ENCODE results near the gene UBALD2. TPM values are rescaled to one million over a fixed set of nuclear protein-coding genes. Genes with fewer than 3 reads are reported as not detected.
A peak's percentile ranks its signal among the peaks of the same experiment; 100 is the strongest.
"Not testable (repeated sequence)": the region's sequence is repeated elsewhere in the genome, so short reads cannot be mapped to it uniquely, and the experiment has no call there.

Gene UBALD2
- total RNA-seq, 1 donor from 2014 or later = 26.0 TPM

DNA sequence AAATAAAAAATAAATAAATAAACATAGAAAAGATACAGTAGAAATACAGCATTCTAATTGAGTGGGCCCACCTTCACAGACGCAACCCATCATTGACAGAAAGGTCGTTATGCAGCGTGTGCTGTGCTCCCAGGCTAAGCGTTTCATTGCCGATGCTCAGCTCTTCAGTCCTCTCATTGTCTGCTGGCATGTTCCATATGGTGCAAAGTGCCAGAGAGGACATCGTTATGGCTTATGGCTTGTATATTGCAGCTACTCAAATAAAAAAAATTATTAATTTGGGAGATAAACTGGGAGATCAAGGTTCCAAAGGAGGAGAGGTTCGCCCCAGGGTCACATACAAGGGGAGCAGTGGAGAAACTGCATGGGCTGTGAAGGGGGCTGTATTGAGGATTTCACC, 11.3 kb upstream of the UBALD2 start:
- Histone ChIP-seq H3K27me3 (ENCODE audit: low read depth) (no peaks in the 10 kb centered on the region), H3K36me3 (no peaks in the 10 kb centered on the region), H3K9me3 (replicated peaks) (no peaks in the 10 kb centered on the region), H3K4me1 (peaks cover 11% of the 10 kb centered on the region), H3K4me3 (no peak overlapping the region), H3K27ac (replicated peaks) (no peak overlapping the region)
- TF ChIP-seq, protein P1, sequence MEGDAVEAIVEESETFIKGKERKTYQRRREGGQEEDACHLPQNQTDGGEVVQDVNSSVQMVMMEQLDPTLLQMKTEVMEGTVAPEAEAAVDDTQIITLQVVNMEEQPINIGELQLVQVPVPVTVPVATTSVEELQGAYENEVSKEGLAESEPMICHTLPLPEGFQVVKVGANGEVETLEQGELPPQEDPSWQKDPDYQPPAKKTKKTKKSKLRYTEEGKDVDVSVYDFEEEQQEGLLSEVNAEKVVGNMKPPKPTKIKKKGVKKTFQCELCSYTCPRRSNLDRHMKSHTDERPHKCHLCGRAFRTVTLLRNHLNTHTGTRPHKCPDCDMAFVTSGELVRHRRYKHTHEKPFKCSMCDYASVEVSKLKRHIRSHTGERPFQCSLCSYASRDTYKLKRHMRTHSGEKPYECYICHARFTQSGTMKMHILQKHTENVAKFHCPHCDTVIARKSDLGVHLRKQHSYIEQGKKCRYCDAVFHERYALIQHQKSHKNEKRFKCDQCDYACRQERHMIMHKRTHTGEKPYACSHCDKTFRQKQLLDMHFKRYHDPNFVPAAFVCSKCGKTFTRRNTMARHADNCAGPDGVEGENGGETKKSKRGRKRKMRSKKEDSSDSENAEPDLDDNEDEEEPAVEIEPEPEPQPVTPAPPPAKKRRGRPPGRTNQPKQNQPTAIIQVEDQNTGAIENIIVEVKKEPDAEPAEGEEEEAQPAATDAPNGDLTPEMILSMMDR (IDR thresholded peaks at IDR 0.05; ENCODE audit: borderline replicate concordance) = no peak
- no peak for DNase-seq
- intact Hi-C loops (cut with micrococcal nuclease) = no loop called here

- H3K9me3 ChIP-seq (replicated peaks) = no peaks in the 10 kb centered on the region
- DNase-seq = no peak
- H3K4me3 ChIP-seq = no peak overlapping the region
- TF ChIP-seq, protein P1 (IDR thresholded peaks at IDR 0.05; ENCODE audit: borderline replicate concordance) = no peak
- H3K27me3 ChIP-seq (ENCODE audit: low read depth) = no peaks in the 10 kb centered on the region
- H3K27ac ChIP-seq (replicated peaks) = no peak overlapping the region
- intact Hi-C loops (cut with micrococcal nuclease) = no loop called here
- no peaks in the 10 kb centered on the region for H3K36me3 ChIP-seq
- peaks cover 16% of the 10 kb centered on the region for H3K4me1 ChIP-seq
Observed at GRCh38 chr17:76254275-76254674, 10.9 kb upstream of the UBALD2 start.

DNA sequence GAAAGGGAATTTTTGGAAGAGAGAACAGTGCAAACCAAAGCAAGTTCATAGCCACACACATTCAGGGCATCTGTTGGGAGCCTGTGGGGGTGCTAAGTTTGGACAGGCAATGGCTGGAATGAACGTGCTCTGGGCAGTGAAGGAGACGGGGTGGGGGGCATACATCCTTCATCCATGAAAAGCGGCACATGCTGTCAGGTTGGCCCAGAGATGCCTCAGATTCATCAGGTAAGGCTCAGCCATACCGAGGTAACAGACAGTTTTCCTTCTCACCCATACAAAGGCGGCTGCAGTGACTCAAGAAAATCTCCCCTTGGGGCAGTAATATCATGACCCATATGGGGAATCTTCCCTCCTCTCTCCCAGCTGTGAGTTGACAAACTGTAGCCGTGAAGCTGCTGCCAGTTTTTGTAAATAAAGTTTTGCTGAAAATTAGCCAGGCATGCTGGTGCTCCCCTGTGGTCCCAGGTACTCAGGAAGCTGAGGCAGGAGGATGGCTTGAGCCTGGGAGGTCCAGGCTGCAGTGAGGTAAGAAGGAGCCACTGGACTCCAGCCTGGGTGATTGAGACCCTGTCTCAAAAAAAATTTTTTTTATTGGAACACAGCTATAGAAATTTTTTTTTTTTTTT, 9.2 kb upstream of the UBALD2 start:
- Histone ChIP-seq H3K9me3 (replicated peaks) (no peaks in the 10 kb centered on the region), H3K4me3 (no peak overlapping the region), H3K27me3 (ENCODE audit: low read depth) (no peaks in the 10 kb centered on the region), H3K27ac (replicated peaks) (no peak overlapping the region), H3K4me1 (peaks cover 23% of the 10 kb centered on the region), H3K36me3 (no peaks in the 10 kb centered on the region)
- no peak for DNase-seq
- intact Hi-C loops (cut with micrococcal nuclease) = no loop called here
- TF ChIP-seq, protein P1 (IDR thresholded peaks at IDR 0.05; ENCODE audit: borderline replicate concordance) = no peak

GRCh38 chr17:76256430-76257050, 8.6 kb upstream of the UBALD2 start:
- intact Hi-C loops (cut with micrococcal nuclease); H3K4me3 ChIP-seq; H3K9me3 ChIP-seq (replicated peaks); H3K27ac ChIP-seq (replicated peaks); H3K27me3 ChIP-seq (ENCODE audit: low read depth); H3K36me3 ChIP-seq; DNase-seq: not testable (repeated sequence)
- H3K4me1 ChIP-seq = peaks cover 23% of the 10 kb centered on the region

GRCh38 chr17:76260220-76260619, 4.9 kb upstream of the UBALD2 start:
- no peaks in the 10 kb centered on the region for H3K27me3 ChIP-seq (ENCODE audit: low read depth)
- intact Hi-C loops (cut with micrococcal nuclease) = no loop called here
- no peaks in the 10 kb centered on the region for H3K9me3 ChIP-seq (replicated peaks)
- no peak overlapping the region for H3K4me3 ChIP-seq
- DNase-seq = no peak
- TF ChIP-seq, protein P1 (IDR thresholded peaks at IDR 0.05; ENCODE audit: borderline replicate concordance) = no peak
- H3K36me3 ChIP-seq = no peaks in the 10 kb centered on the region
- H3K27ac ChIP-seq (replicated peaks) = peak overlapping the region; percentile 48
- peaks cover 31% of the 10 kb centered on the region for H3K4me1 ChIP-seq

DNA sequence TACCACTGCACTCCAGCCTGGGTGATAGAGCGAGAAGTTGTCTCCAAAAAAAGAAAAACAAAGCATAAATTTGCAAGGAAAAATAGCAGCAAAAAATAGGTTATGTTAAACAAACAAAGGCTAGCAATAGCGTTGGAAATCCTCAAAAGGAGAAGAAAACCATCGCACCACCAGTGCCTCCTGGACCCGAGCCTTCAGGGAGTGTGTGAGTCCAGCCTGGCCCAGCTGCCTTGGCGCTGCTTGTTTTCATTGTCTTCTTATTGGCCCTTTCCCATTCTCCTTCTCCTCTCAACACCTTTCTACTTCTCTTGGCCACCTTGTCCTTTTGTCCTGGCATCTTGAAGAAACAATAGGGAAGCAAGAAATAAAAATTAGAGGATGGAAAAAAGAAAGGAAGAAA, 4.5 kb upstream of the UBALD2 start:
- H3K27ac ChIP-seq (replicated peaks) = no peak overlapping the region
- no peaks in the 10 kb centered on the region for H3K27me3 ChIP-seq (ENCODE audit: low read depth)
- TF ChIP-seq, protein P1 (IDR thresholded peaks at IDR 0.05; ENCODE audit: borderline replicate concordance) = no peak
- no peaks in the 10 kb centered on the region for H3K9me3 ChIP-seq (replicated peaks)
- intact Hi-C loops (cut with micrococcal nuclease) = no loop called here
- no peak for DNase-seq
- no peaks in the 10 kb centered on the region for H3K36me3 ChIP-seq
- H3K4me3 ChIP-seq = no peak overlapping the region
- peaks cover 32% of the 10 kb centered on the region for H3K4me1 ChIP-seq
